ENCODE measurements around the gene HRG. TPM values are rescaled to one million over a fixed set of nuclear protein-coding genes. Genes with fewer than 3 reads are reported as not detected.

The HRG gene
- total RNA-seq, 2 experiments from 2014 or later: not detected

GRCh38 chr3:186693843-186694242 lies 28.0 kb downstream of the HRG start:
- no peak overlapping the region for H2AFZ ChIP-seq (ENCODE audit: low read length)
- no peaks in the 10 kb centered on the region for H4K20me1 ChIP-seq (ENCODE audit: insufficient read depth, low read length)
- H3K9me2 ChIP-seq (ENCODE audit: insufficient read depth, low read length): no peaks in the 10 kb centered on the region
- intact Hi-C loops (cut with micrococcal nuclease; ENCODE audit: unreplicated experiment): no loop called here
- no peaks in the 10 kb centered on the region for H3K79me2 ChIP-seq (ENCODE audit: insufficient read depth, low read depth, low read length)
- no peaks in the 10 kb centered on the region for H3K36me3 ChIP-seq (ENCODE audit: insufficient read depth, low read length)
- no peak overlapping the region for H3K4me2 ChIP-seq (ENCODE audit: low read length)
- ChIA-PET POLR2A (interaction anchor here (0.5 to 1.0 kb wide), 2 partner anchors 26 to 386 kb away, joined by 3 read pairs; no protein-coding TSS in a partner anchor), CTCF (ENCODE audit: unreplicated experiment) (no interaction called here)
- DNase-seq (ENCODE audit: low spot score): no peak
- no peak overlapping the region for H3K4me3 ChIP-seq (ENCODE audit: low read depth, low read length, poor library complexity, severe bottlenecking)
- no peak overlapping the region for H3K27ac ChIP-seq (ENCODE audit: low read depth, low read length, poor library complexity, severe bottlenecking)
- no TSS peak for BruUV-seq (replicated peaks)
- H3K4me1 ChIP-seq (ENCODE audit: insufficient read depth, low read length, poor library complexity, severe bottlenecking): no peaks in the 10 kb centered on the region
- no peaks in the 10 kb centered on the region for H3K9me3 ChIP-seq (ENCODE audit: low read length)
- TF ChIP-seq CTCF (conservative IDR thresholded peaks at IDR 0.05; ENCODE audit: low read length): no peak
- no peak for TF ChIP-seq EZH2phosphoT487 (IDR thresholded peaks at IDR 0.05; ENCODE audit: borderline replicate concordance, low read depth, low read length)

GRCh38 chr3:186694288-186695032 lies 28.6 kb downstream of the HRG start:
- ChIA-PET POLR2A (interaction anchor here (1.0 kb wide), 1 partner anchor 26 kb away, joined by 3 read pairs; no protein-coding TSS in a partner anchor), CTCF (ENCODE audit: unreplicated experiment) (no interaction called here)
- intact Hi-C loops (cut with micrococcal nuclease; ENCODE audit: unreplicated experiment): no loop called here
- H3K79me2 ChIP-seq (ENCODE audit: insufficient read depth, low read depth, low read length): no peaks in the 10 kb centered on the region
- no peak for DNase-seq (ENCODE audit: low spot score)
- TF ChIP-seq CTCF (conservative IDR thresholded peaks at IDR 0.05; ENCODE audit: low read length) (no peak), EZH2phosphoT487 (IDR thresholded peaks at IDR 0.05; ENCODE audit: borderline replicate concordance, low read depth, low read length) (no peak)
- no peaks in the 10 kb centered on the region for H3K9me3 ChIP-seq (ENCODE audit: low read length)
- no peak overlapping the region for H2AFZ ChIP-seq (ENCODE audit: low read length)
- H3K4me1 ChIP-seq (ENCODE audit: insufficient read depth, low read length, poor library complexity, severe bottlenecking): no peaks in the 10 kb centered on the region
- H3K9me2 ChIP-seq (ENCODE audit: insufficient read depth, low read length): no peaks in the 10 kb centered on the region
- H3K36me3 ChIP-seq (ENCODE audit: insufficient read depth, low read length): no peaks in the 10 kb centered on the region
- H4K20me1 ChIP-seq (ENCODE audit: insufficient read depth, low read length): no peaks in the 10 kb centered on the region
- BruUV-seq (replicated peaks): no TSS peak
- H3K4me3 ChIP-seq (ENCODE audit: low read depth, low read length, poor library complexity, severe bottlenecking): no peak overlapping the region
- H3K4me2 ChIP-seq (ENCODE audit: low read length): no peak overlapping the region
- no peak overlapping the region for H3K27ac ChIP-seq (ENCODE audit: low read depth, low read length, poor library complexity, severe bottlenecking)

- Histone ChIP-seq H3K9me3 (ENCODE audit: low read length) (no peaks in the 10 kb centered on the region), H3K36me3 (ENCODE audit: insufficient read depth, low read length) (no peaks in the 10 kb centered on the region), H3K4me1 (ENCODE audit: insufficient read depth, low read length, poor library complexity, severe bottlenecking) (no peaks in the 10 kb centered on the region), H3K4me3 (ENCODE audit: low read depth, low read length, poor library complexity, severe bottlenecking) (no peak overlapping the region), H3K79me2 (ENCODE audit: insufficient read depth, low read depth, low read length) (no peaks in the 10 kb centered on the region), H3K27ac (ENCODE audit: low read depth, low read length, poor library complexity, severe bottlenecking) (no peak overlapping the region), H3K4me2 (ENCODE audit: low read length) (no peak overlapping the region), H2AFZ (ENCODE audit: low read length) (no peak overlapping the region), H4K20me1 (ENCODE audit: insufficient read depth, low read length) (no peaks in the 10 kb centered on the region), H3K9me2 (ENCODE audit: insufficient read depth, low read length) (no peaks in the 10 kb centered on the region)
- ChIA-PET CTCF (ENCODE audit: unreplicated experiment) (no interaction called here), POLR2A (no interaction called here)
- BruUV-seq (replicated peaks): no TSS peak
- no peak for DNase-seq (ENCODE audit: low spot score)
- TF ChIP-seq EZH2phosphoT487 (IDR thresholded peaks at IDR 0.05; ENCODE audit: borderline replicate concordance, low read depth, low read length) (no peak), CTCF (conservative IDR thresholded peaks at IDR 0.05; ENCODE audit: low read length) (no peak)
- intact Hi-C loops (cut with micrococcal nuclease; ENCODE audit: unreplicated experiment): no loop called here
Measured at GRCh38 chr3:186696522-186696921, 30.7 kb downstream of the HRG start.

Data from OCI-LY7 (cell line).